ENCODE data around the gene WDR12.

GRCh38 chr2:202918860-202919259 lies 7.4 kb upstream of the WDR12 start:
- TF ChIP-seq, protein P1, sequence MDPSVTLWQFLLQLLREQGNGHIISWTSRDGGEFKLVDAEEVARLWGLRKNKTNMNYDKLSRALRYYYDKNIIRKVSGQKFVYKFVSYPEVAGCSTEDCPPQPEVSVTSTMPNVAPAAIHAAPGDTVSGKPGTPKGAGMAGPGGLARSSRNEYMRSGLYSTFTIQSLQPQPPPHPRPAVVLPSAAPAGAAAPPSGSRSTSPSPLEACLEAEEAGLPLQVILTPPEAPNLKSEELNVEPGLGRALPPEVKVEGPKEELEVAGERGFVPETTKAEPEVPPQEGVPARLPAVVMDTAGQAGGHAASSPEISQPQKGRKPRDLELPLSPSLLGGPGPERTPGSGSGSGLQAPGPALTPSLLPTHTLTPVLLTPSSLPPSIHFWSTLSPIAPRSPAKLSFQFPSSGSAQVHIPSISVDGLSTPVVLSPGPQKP (IDR thresholded peaks at IDR 0.05; ENCODE audit: low read depth, low read length) = no peak
- TF ChIP-seq, protein P2, sequence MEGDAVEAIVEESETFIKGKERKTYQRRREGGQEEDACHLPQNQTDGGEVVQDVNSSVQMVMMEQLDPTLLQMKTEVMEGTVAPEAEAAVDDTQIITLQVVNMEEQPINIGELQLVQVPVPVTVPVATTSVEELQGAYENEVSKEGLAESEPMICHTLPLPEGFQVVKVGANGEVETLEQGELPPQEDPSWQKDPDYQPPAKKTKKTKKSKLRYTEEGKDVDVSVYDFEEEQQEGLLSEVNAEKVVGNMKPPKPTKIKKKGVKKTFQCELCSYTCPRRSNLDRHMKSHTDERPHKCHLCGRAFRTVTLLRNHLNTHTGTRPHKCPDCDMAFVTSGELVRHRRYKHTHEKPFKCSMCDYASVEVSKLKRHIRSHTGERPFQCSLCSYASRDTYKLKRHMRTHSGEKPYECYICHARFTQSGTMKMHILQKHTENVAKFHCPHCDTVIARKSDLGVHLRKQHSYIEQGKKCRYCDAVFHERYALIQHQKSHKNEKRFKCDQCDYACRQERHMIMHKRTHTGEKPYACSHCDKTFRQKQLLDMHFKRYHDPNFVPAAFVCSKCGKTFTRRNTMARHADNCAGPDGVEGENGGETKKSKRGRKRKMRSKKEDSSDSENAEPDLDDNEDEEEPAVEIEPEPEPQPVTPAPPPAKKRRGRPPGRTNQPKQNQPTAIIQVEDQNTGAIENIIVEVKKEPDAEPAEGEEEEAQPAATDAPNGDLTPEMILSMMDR (IDR thresholded peaks at IDR 0.05) = no peak
- TF ChIP-seq SMC3 (IDR thresholded peaks at IDR 0.05) (no peak), HDAC2 (IDR thresholded peaks at IDR 0.05) (no peak), BHLHE40 (IDR thresholded peaks at IDR 0.05; ENCODE audit: low read depth, low read length) (no peak), MAX (IDR thresholded peaks at IDR 0.05) (no peak), MYC (IDR thresholded peaks at IDR 0.05; ENCODE audit: borderline replicate concordance, low read length) (no peak), POLR2AphosphoS2 (conservative IDR thresholded peaks at IDR 0.05; ENCODE audit: low read length) (no peak), RCOR1 (IDR thresholded peaks at IDR 0.05; ENCODE audit: low read depth, low read length) (no peak)
- TF ChIP-seq, protein P3, sequence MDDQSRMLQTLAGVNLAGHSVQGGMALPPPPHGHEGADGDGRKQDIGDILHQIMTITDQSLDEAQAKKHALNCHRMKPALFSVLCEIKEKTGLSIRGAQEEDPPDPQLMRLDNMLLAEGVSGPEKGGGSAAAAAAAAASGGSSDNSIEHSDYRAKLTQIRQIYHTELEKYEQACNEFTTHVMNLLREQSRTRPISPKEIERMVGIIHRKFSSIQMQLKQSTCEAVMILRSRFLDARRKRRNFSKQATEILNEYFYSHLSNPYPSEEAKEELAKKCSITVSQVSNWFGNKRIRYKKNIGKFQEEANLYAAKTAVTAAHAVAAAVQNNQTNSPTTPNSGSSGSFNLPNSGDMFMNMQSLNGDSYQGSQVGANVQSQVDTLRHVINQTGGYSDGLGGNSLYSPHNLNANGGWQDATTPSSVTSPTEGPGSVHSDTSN (IDR thresholded peaks at IDR 0.05) = no peak

All from A549 (cell line).